GM23248 (cell line): Measurements from ENCODE around the gene PKLR.

Experiments
- EZH2 ChIP-seq: fragments of 200-600 bp; sonication (generic); IDR thresholded peaks from 2 replicates; pipeline ENCODE4 v1.6.1; 2018; ENCODE audit warnings: antibody characterized with exemption, mild to moderate bottlenecking; ENCODE audit not compliant: insufficient read depth, poor library complexity, severe bottlenecking
- EZH2phosphoT487 ChIP-seq: fragments of 200-600 bp; sonication (generic); IDR thresholded peaks from 2 replicates; pipeline ENCODE4 v1.6.1; 2018; ENCODE audit warnings: antibody characterized with exemption, moderate library complexity, mild to moderate bottlenecking, low read depth; ENCODE audit not compliant: insufficient read depth

GRCh38 chr1:155300024-155300423 lies 1.2 kb downstream of the PKLR start:
- TF ChIP-seq EZH2 (no peak), EZH2phosphoT487 (no peak)
